DMS153 (cell line): Measurements from ENCODE around the gene ACAA2.

ENCODE experiments used
- DNase-seq: peaks from one replicate; lab custom pipeline; 2025; lab: John Stamatoyannopoulos, UW

ACAA2 gene

DNA sequence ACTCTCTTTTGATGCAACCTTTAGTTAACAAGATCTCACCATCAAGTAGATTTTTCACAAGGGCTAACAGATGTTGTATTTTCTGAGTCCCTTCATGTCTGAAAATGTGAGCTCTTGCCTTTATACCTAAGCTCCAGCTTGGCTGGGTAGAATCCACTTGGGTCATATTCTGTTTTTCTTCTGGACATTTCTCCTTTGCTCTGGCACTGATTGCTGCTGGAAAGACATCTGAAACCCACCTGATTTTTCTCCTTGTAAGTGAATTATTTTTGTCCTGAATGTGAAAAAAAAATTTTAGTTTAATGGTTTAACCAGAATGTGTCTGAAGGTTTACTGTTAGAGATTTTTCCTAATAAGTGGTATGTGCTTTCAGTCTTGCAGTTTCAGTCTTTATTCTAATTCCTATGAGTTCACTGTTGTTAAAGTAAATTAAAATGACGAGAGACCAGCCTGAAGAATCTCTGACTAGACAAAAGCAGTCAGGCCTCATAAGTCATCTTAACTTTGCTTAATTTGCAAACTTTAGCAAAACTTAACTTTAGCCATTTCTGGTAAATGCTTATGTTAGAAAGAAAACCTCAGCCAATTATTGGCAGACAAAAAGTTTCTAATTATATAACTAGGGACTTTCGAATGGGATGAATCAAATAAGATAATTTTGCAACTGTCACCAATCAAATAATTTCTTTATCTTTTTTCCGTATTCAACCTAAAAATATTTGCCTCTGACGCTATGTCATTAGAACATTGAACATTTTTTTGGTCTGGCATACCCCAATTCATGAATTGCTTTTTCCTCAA, 70.8 kb downstream of the ACAA2 start:
- no peak for DNase-seq

DNA sequence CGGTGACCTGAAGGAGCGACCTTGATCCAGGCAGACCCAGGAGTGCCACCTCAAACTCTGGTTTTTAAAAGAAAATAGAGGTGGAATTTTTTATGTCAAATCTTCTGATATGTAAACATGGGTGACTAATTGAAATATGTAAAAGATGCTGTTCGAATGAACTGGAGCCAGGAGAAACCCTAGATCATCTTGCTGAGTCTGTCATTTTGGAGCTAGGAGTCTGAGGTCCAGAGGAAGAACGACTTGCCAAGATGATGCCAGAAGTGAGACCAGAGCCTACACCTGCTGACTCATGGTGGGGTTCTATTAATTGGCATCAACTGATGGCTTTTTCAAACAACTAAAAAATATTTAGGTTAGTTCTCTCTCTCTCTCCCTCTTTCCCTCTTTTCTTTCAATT, 74.1 kb downstream of the ACAA2 start:
- no peak for DNase-seq

DNA sequence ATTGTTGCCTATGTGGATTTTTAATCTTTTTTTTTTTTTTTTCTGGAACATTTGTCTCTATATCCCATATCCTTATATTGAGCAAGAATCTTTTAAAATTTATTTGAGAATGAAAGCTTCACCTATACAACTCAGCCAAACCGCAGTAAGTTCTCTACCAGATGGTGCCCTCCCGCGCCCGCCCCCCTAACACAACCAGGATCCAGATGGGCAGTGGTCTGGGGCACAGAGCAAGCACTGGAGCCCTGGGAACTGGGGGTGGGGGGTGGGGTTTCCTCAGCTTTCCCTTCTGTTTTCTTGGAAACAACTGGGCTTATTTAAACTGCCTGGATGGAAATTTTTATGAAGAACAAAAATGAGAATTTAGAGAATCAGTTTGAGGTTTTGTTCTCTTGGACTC, 74.6 kb downstream of the ACAA2 start:
- DNase-seq = no peak

GRCh38 chr18:49734836-49735235, 78.5 kb downstream of the ACAA2 start:
- no peak for DNase-seq

- no peak for DNase-seq
Observed at GRCh38 chr18:49733896-49734585, 79.3 kb downstream of the ACAA2 start.

GRCh38 chr18:49733321-49733720, 80.0 kb downstream of the ACAA2 start:
- DNase-seq = no peak
